ENCODE data around the gene NOS3.

The NOS3 gene

GRCh38 chr7:150949564-150949963 is 41.3 kb upstream of the NOS3 start:
- Histone ChIP-seq H3K9ac (no peak overlapping the region), H3K27ac (no peak overlapping the region), H3K79me2 (no peaks in the 10 kb centered on the region), H3K4me1 (no peaks in the 10 kb centered on the region), H3K4me2 (ENCODE audit: low read length) (no peak overlapping the region), H3K36me3 (ENCODE audit: control insufficient read depth, insufficient read depth, low read length) (no peaks in the 10 kb centered on the region), H3K9me3 (ENCODE audit: control insufficient read depth, low read length) (no peaks in the 10 kb centered on the region), H2AFZ (no peak overlapping the region), H3K27me3 (ENCODE audit: control insufficient read depth, insufficient read depth, low read length) (no peaks in the 10 kb centered on the region), H3K4me3 (ENCODE audit: low read depth, low read length) (no peak overlapping the region)
- TF ChIP-seq CTCF (IDR thresholded peaks at IDR 0.05): no peak

DNA sequence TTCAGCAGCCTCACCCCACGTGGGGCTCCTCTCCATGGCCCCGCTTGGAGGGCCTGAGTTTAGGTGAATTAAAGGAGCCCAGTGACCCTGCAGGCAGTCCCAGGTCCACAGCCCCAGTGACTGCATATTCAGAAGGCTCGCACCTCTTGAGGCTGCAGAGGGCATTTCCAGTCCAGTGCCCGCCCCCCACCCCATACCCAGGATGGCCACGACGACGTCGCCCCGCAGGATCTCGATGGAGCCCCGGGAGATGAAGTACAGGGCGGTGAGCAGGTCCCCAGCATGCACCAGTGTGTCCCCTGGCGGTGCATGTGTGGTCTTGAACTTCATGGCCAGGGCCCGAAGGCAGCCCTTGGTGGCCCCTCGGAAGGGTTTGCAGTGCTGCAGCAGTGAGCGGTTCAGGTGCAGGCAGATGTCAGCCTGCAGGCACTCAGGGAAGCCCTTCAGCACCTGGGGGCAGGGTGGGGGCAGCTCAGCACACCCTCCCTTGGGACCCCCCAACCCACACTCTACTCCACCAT is 40.8 kb upstream of the NOS3 start:
- no peak overlapping the region for H3K4me2 ChIP-seq (ENCODE audit: low read length)
- H3K4me1 ChIP-seq: no peaks in the 10 kb centered on the region
- H3K27me3 ChIP-seq (ENCODE audit: control insufficient read depth, insufficient read depth, low read length): no peaks in the 10 kb centered on the region
- H3K79me2 ChIP-seq: no peaks in the 10 kb centered on the region
- H3K4me3 ChIP-seq (ENCODE audit: low read depth, low read length): no peak overlapping the region
- H2AFZ ChIP-seq: no peak overlapping the region
- no peak overlapping the region for H3K27ac ChIP-seq
- no peak overlapping the region for H3K9ac ChIP-seq
- no peaks in the 10 kb centered on the region for H3K9me3 ChIP-seq (ENCODE audit: control insufficient read depth, low read length)
- H3K36me3 ChIP-seq (ENCODE audit: control insufficient read depth, insufficient read depth, low read length): no peaks in the 10 kb centered on the region
- TF ChIP-seq CTCF (IDR thresholded peaks at IDR 0.05): no peak

GRCh38 chr7:150950496-150951180 is 40.2 kb upstream of the NOS3 start:
- Histone ChIP-seq H3K4me2 (ENCODE audit: low read length) (no peak overlapping the region), H3K4me1 (no peaks in the 10 kb centered on the region), H3K27me3 (ENCODE audit: control insufficient read depth, insufficient read depth, low read length) (no peaks in the 10 kb centered on the region), H3K79me2 (no peaks in the 10 kb centered on the region), H2AFZ (no peak overlapping the region), H3K4me3 (ENCODE audit: low read depth, low read length) (no peak overlapping the region), H3K36me3 (ENCODE audit: control insufficient read depth, insufficient read depth, low read length) (no peaks in the 10 kb centered on the region), H3K27ac (no peak overlapping the region), H3K9ac (no peak overlapping the region), H3K9me3 (ENCODE audit: control insufficient read depth, low read length) (no peaks in the 10 kb centered on the region)
- no peak for TF ChIP-seq CTCF (IDR thresholded peaks at IDR 0.05)

DNA sequence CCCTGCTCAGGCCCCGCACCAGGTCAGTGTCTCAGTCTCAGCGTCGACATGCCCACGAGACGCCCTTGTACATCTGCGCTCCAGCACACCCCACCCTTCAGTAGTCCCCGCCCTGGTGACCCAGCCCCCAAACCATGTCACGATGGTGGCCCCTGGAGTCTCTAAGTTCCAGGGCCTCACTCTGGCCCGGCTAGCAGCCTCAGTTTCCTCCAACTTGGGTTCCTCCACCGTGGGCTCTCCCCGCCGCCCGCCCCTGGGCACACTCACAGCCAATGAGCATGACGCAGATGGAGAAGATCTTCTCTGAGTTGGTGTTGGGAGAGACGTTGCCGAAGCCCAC is 39.7 kb upstream of the NOS3 start:
- Histone ChIP-seq H3K9me3 (ENCODE audit: control insufficient read depth, low read length) (no peaks in the 10 kb centered on the region), H3K4me2 (ENCODE audit: low read length) (no peak overlapping the region), H3K27ac (no peak overlapping the region), H3K4me3 (ENCODE audit: low read depth, low read length) (no peak overlapping the region), H3K27me3 (ENCODE audit: control insufficient read depth, insufficient read depth, low read length) (no peaks in the 10 kb centered on the region), H3K79me2 (no peaks in the 10 kb centered on the region), H3K36me3 (ENCODE audit: control insufficient read depth, insufficient read depth, low read length) (no peaks in the 10 kb centered on the region), H3K9ac (no peak overlapping the region), H2AFZ (no peak overlapping the region), H3K4me1 (no peaks in the 10 kb centered on the region)
- no peak for TF ChIP-seq CTCF (IDR thresholded peaks at IDR 0.05)

- H3K9me3 ChIP-seq (ENCODE audit: control insufficient read depth, low read length): no peaks in the 10 kb centered on the region
- H3K4me1 ChIP-seq: no peaks in the 10 kb centered on the region
- H3K9ac ChIP-seq: no peak overlapping the region
- TF ChIP-seq CTCF (IDR thresholded peaks at IDR 0.05): no peak
- H3K36me3 ChIP-seq (ENCODE audit: control insufficient read depth, insufficient read depth, low read length): no peaks in the 10 kb centered on the region
- no peaks in the 10 kb centered on the region for H3K27me3 ChIP-seq (ENCODE audit: control insufficient read depth, insufficient read depth, low read length)
- no peak overlapping the region for H3K4me3 ChIP-seq (ENCODE audit: low read depth, low read length)
- no peak overlapping the region for H3K27ac ChIP-seq
- no peak overlapping the region for H3K4me2 ChIP-seq (ENCODE audit: low read length)
- no peaks in the 10 kb centered on the region for H3K79me2 ChIP-seq
- no peak overlapping the region for H2AFZ ChIP-seq
These were observed 39.3 kb upstream of the NOS3 start for GRCh38 chr7:150951521-150951920.
